Hepatocyte (in vitro differentiated cells): ENCODE results near the gene CASP2. TPM values are rescaled to one million over a fixed set of nuclear protein-coding genes. Genes with fewer than 3 reads are reported as not detected.
A peak's percentile ranks its signal among the peaks of the same experiment; 100 is the strongest.
"Not testable (repeated sequence)": the region's sequence is repeated elsewhere in the genome, so short reads cannot be mapped to it uniquely, and the experiment has no call there.

Experiments
- DNase-seq: peaks from one replicate; pipeline ENCODE4 v3.0.0-alpha.2; 2016; ENCODE audit warnings: low spot score
- H2AFZ ChIP-seq: fragments of 200-600 bp; sonication (generic); 2 replicates; pipeline ENCODE4 v1.6.0; 2016; ENCODE audit warnings: antibody characterized with exemption, mild to moderate bottlenecking
- H3K27ac ChIP-seq: fragments of 200-600 bp; sonication (generic); 2 replicates; pipeline ENCODE4 v1.5.1; 2016; ENCODE audit warnings: mild to moderate bottlenecking
- H3K27me3 ChIP-seq: fragments of 200-600 bp; sonication (generic); 2 replicates; pipeline ENCODE4 v1.6.1; 2016
- H3K36me3 ChIP-seq: fragments of 200-600 bp; sonication (generic); replicated peaks from 2 replicates; pipeline ENCODE4 v1.5.1; 2016; ENCODE audit warnings: low read depth; ENCODE audit not compliant: insufficient read depth
- H3K4me1 ChIP-seq: fragments of 200-600 bp; sonication (generic); 2 replicates; pipeline ENCODE4 v1.5.1; 2016; ENCODE audit warnings: mild to moderate bottlenecking, moderate library complexity; ENCODE audit not compliant: insufficient read depth
- H3K4me2 ChIP-seq: fragments of 200-600 bp; sonication (generic); 2 replicates; pipeline ENCODE4 v1.6.0; 2016
- H3K4me3 ChIP-seq: fragments of 200-600 bp; sonication (generic); 2 replicates; pipeline ENCODE4 v1.5.1; 2016; ENCODE audit warnings: mild to moderate bottlenecking
- H3K79me2 ChIP-seq: fragments of 200-600 bp; sonication (generic); 2 replicates; pipeline ENCODE4 v1.6.0; 2017; ENCODE audit warnings: mild to moderate bottlenecking
- H3K9me2 ChIP-seq: fragments of 200-600 bp; sonication (generic); replicated peaks from 2 replicates; pipeline ENCODE4 v1.6.0; 2017; ENCODE audit warnings: mild to moderate bottlenecking; ENCODE audit not compliant: insufficient read depth
- H3K9me3 ChIP-seq: fragments of 200-600 bp; sonication (generic); 2 replicates; pipeline ENCODE4 v1.5.1; 2016; ENCODE audit warnings: low read depth, mild to moderate bottlenecking
- H4K20me1 ChIP-seq: fragments of 200-600 bp; sonication (generic); 2 replicates; pipeline ENCODE4 v1.6.0; 2016; ENCODE audit warnings: mild to moderate bottlenecking; ENCODE audit not compliant: insufficient read depth, poor library complexity, severe bottlenecking
- CTCF ChIP-seq: fragments of 200-600 bp; sonication (generic); IDR thresholded peaks from 2 replicates; pipeline ENCODE4 v1.5.1; 2016; ENCODE audit warnings: antibody characterized with exemption, mild to moderate bottlenecking; ENCODE audit not compliant: poor library complexity
- EZH2 ChIP-seq: fragments of 200-600 bp; sonication (generic); IDR thresholded peaks from 2 replicates; pipeline ENCODE4 v1.6.1; 2016; ENCODE audit warnings: antibody characterized with exemption, mild to moderate bottlenecking, borderline replicate concordance
- EZH2phosphoT487 ChIP-seq: fragments of 200-600 bp; sonication (generic); IDR thresholded peaks from one replicate; pipeline ENCODE4 v1.6.1; 2018; ENCODE audit warnings: antibody characterized with exemption, mild to moderate bottlenecking, low read depth, moderate library complexity; ENCODE audit not compliant: unreplicated experiment, severe bottlenecking
- WGBS: methylation state at CpG from one replicate; pipeline ENCODE4 v1.1.6; 2016; ENCODE audit warnings: low lambda C conversion rate; ENCODE audit errors: missing lambda C conversion rate; 5-methylcytosine and 5-hydroxymethylcytosine counted together
- polyA plus RNA-seq: library from polyadenylated mRNA; unstranded; fragments of >200 nt; fragmentation: Nextera tagmentation; extraction: Ambion mirVana; gene quantifications from 2 replicates; pipeline ENCODE4 v1.2.1, GENCODE V29; 2016
- total RNA-seq: library from RNA; depleted of rRNA; stranded (reverse); fragments of >200 nt; gene quantifications from 2 replicates; pipeline ENCODE4 v1.2.3, GENCODE V29; 2014

The CASP2 gene
- total and polyA plus RNA-seq, 2 experiments from 2014 or later: 8.5 to 11.9 TPM

- no peaks in the 10 kb centered on the region for H3K9me3 ChIP-seq
- peak overlapping the region; percentile 88 for H3K4me2 ChIP-seq
- H4K20me1 ChIP-seq: peaks cover 8% of the 10 kb centered on the region
- H3K9me2 ChIP-seq: no peaks in the 10 kb centered on the region
- no peaks in the 10 kb centered on the region for H3K27me3 ChIP-seq
- DNase-seq: no peak
- no peak overlapping the region for H3K4me3 ChIP-seq
- H3K79me2 ChIP-seq: peaks cover 38% of the 10 kb centered on the region
- peak overlapping the region; percentile 40 for H3K27ac ChIP-seq
- no peaks in the 10 kb centered on the region for H3K36me3 ChIP-seq
- peak overlapping the region; percentile 30 for H2AFZ ChIP-seq
- 90% methylated on average over 17 of the region's 17 CpGs for WGBS
- TF ChIP-seq EZH2phosphoT487 (no peak), EZH2 (no peak), CTCF (no peak)
- H3K4me1 ChIP-seq: peaks cover 26% of the 10 kb centered on the region
Measured at GRCh38 chr7:143287339-143287934, 714 bp upstream of the CASP2 start.

- Histone ChIP-seq H2AFZ (peak overlapping the region; percentile 76), H3K4me2 (peak overlapping the region; percentile 88), H3K27me3 (no peaks in the 10 kb centered on the region), H3K79me2 (peaks cover 46% of the 10 kb centered on the region), H3K27ac (peak overlapping the region; percentile 87), H3K9me3 (no peaks in the 10 kb centered on the region), H3K9me2 (no peaks in the 10 kb centered on the region), H3K4me3 (peak overlapping the region; percentile 90), H3K4me1 (peaks cover 23% of the 10 kb centered on the region), H3K36me3 (no peaks in the 10 kb centered on the region), H4K20me1 (peaks cover 8% of the 10 kb centered on the region)
- TF ChIP-seq EZH2 (no peak), EZH2phosphoT487 (no peak), CTCF (no peak)
- no peak for DNase-seq
- 2% methylated on average over 11 of the region's 11 CpGs for WGBS
Measured at GRCh38 chr7:143288836-143289235, 685 bp downstream of the CASP2 start.

- H3K9me2 ChIP-seq: no peaks in the 10 kb centered on the region
- peak overlapping the region; percentile 88 for H3K4me2 ChIP-seq
- peaks cover 50% of the 10 kb centered on the region for H3K79me2 ChIP-seq
- H3K4me3 ChIP-seq: peak overlapping the region; percentile 90
- no peaks in the 10 kb centered on the region for H3K9me3 ChIP-seq
- peak overlapping the region; percentile 87 for H3K27ac ChIP-seq
- TF ChIP-seq EZH2phosphoT487 (no peak), EZH2 (no peak), CTCF (no peak)
- H4K20me1 ChIP-seq: peaks cover 8% of the 10 kb centered on the region
- DNase-seq: no peak
- no peaks in the 10 kb centered on the region for H3K27me3 ChIP-seq
- peaks cover 19% of the 10 kb centered on the region for H3K4me1 ChIP-seq
- H2AFZ ChIP-seq: peak overlapping the region; percentile 76
- no peaks in the 10 kb centered on the region for H3K36me3 ChIP-seq
- 48% methylated on average over 6 of the region's 6 CpGs for WGBS
Measured at GRCh38 chr7:143289421-143289820, 1.3 kb downstream of the CASP2 start.

- peaks cover 54% of the 10 kb centered on the region for H3K79me2 ChIP-seq
Measured at GRCh38 chr7:143289888-143290287, 1.7 kb downstream of the CASP2 start.

More at GRCh38 chr7:143289888-143290287, 1.7 kb downstream of the CASP2 start:
- 89% methylated on average over 4 of the region's 4 CpGs for WGBS
- H3K36me3 ChIP-seq, H3K9me3 ChIP-seq, H2AFZ ChIP-seq, H3K27me3 ChIP-seq, DNase-seq, H3K9me2 ChIP-seq, H4K20me1 ChIP-seq: not testable (repeated sequence)
- H3K4me2 ChIP-seq: peak overlapping the region; percentile 88
- H3K4me3 ChIP-seq: peak overlapping the region; percentile 90
- peak overlapping the region; percentile 87 for H3K27ac ChIP-seq
- H3K4me1 ChIP-seq: peaks cover 19% of the 10 kb centered on the region
